Upper lobe of left lung (tissue), 4 donors: ENCODE results near the gene CCDC28B.

Experiments
- CTCF ChIP-seq, 6 experiments: fragments of 450-650 bp in 4 of 6; fragments of 200-600 bp in 2 of 6; sonication (generic) in 2 of 6; IDR thresholded peaks; one replicate each; pipeline ENCODE4 v1.5.1; 2016 to 2019; ENCODE audit warnings: antibody characterized with exemption in 6 of 6
- EP300 ChIP-seq, 4 donors: sonication (generic); formaldehyde crosslinking; IDR thresholded peaks; one replicate each; pipeline ENCODE4 v1.5.1; 2017; ENCODE audit warnings: antibody characterized with exemption in 4 of 4, control low read depth in 2 of 4
- POLR2A ChIP-seq, 4 donors: fragments of 450-650 bp; IDR thresholded peaks; one replicate each; pipeline ENCODE4 v1.5.1; 2016 to 2017; ENCODE audit warnings: antibody characterized with exemption in 4 of 4, mild to moderate bottlenecking in 2 of 4
- POLR2AphosphoS5 ChIP-seq, 2 donors: sonication (generic); formaldehyde crosslinking; IDR thresholded peaks; one replicate each; pipeline ENCODE4 v1.5.1; 2017; ENCODE audit warnings: antibody characterized with exemption in 2 of 2

DNA sequence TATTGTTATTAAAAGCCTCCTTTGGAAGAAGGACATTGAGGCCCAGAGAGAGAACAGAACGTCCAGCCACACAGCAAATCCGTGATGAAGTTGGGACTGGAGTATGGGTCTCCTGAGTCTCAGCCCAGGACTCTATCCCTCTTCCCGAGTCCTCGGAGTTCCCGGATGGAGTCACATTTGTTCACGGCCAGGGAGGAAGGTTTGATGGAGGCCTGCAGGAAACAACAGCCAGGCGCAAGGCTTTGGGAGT is 21.3 kb upstream of the CCDC28B start:
- TF ChIP-seq CTCF (IDR thresholded peaks at IDR 0.05), result no peak
- no peak for TF ChIP-seq POLR2A (IDR thresholded peaks at IDR 0.05)
- no peak for TF ChIP-seq EP300 (IDR thresholded peaks at IDR 0.05)
- no peak for TF ChIP-seq POLR2AphosphoS5 (IDR thresholded peaks at IDR 0.05)
